HG03442 (cell line): ENCODE measurements around the gene ZC3HAV1.
"Not testable (repeated sequence)": the region's sequence is repeated elsewhere in the genome, so short reads cannot be mapped to it uniquely, and the experiment has no call there.

Experiments used
- ATAC-seq: cut with Tn5 transposase; IDR thresholded peaks from one replicate; pipeline ENCODE4 v1.9.1; 2021; ENCODE audit warnings: mild to moderate bottlenecking, moderate library complexity; ENCODE audit not compliant: unreplicated experiment

The ZC3HAV1 gene

DNA sequence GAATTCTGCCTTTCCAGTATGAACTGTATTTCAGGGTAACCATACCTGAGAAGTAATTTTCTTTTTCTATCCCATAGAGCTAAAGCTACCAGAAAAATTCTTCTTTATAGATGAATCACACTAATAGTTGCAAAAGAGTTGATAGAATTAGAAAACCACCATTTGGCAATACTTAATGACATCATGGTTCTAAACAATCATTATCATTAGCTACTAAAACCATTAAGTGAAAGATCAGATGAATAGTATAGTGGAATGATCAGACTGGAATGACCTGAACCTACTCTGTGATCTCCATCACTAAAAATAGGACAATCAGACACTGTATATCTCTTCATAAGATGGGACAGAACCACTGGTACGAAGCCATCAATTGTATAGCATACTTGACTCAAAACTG, 53.8 kb downstream of the ZC3HAV1 start:
- ATAC-seq: no peak

DNA sequence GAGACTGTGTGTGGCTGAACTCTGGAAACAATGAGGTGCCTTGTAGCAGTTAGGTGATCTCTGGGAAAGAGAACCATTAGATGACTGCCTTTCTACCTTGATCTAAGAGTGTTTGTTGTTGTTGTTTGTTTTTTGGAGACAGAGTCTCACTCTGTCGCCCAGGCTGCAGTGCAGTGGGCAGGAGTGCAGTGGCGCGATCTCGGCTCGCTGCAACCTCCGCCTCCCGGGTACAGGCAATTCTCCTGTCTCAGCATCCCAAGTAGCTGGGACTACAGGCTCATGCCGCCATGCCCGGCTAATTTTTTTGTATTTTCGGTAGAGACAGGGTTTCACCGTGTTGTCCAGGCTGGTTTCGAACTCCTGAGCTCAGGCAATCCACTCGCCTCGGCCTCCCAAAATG, 54.9 kb downstream of the ZC3HAV1 start:
- ATAC-seq: not testable (repeated sequence)

DNA sequence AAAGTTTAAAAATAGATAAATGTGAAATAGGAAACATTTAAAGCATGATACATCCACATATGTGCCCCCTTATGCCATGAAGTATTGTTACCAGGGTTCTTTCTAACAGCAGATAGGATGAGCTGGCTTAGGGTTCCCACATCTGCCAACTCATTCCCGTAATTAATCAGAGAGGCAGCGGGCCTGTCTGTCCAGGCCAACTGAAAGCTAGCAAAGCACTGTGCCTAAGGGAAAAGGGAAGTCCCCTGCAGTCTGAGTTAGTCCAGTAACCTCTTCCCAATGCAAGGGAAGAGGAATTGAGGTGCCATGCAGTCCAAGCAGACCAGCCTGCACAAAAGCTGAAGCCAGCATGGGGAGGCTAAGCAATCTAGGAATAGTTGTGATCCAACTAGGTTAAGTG, 55.4 kb downstream of the ZC3HAV1 start:
- no peak for ATAC-seq

DNA sequence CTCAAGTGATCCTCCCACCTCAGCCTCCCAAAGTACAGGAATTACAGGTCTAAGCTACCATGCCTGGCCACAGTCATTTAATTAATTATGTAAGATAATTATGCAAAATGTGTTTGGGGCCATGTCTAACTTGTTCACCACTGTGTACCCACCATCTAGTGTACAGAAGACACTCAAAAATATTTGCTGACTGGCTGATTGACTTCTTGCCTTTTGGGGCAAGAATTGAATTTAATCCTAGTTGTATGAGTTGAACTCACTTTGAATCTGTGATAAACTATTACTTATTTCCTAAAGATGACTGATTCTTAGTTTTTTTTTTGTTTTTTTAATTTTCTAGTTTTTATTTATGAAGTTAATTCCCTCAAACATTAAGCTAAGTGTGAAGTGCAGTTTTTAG, 57.9 kb downstream of the ZC3HAV1 start:
- no peak for ATAC-seq

DNA sequence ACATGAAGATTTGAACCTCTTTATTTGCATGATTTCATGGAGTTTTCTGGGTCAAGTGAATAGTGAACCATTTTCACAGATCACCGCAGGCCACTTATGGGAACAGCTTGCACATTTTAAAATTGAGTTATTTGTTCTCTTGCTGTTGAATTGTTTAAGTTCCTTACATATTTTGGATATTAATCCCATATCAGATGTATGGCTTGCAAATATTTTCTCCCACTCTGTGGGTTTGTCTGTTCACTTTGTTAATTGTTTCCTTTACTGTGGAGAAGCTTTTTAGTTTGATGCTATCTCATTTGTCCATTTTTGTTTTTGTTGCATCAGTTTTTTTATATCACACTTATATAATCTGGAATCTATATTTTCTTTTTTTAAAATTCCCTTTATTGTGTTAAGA, 59.6 kb downstream of the ZC3HAV1 start:
- ATAC-seq: no peak

DNA sequence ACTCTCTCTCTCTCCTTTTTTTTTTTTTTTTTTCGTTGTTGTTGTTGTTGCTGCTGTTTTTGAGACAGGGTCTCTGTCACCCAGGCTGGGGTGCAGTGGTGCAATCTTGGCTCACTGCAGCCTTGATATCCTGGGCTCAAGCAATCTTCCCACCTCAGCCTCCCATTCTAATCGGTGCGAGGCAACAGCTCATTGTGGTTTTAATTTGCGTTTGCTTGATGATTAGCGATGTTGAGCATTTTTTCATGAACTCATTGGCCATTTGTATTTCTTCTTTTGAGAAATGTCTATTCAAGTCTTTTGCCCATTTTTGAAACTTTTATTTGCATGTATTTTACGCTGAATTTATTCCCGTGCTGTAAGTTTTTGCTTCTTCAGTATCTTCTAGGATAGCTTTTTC, 60.4 kb downstream of the ZC3HAV1 start:
- ATAC-seq: no peak

DNA sequence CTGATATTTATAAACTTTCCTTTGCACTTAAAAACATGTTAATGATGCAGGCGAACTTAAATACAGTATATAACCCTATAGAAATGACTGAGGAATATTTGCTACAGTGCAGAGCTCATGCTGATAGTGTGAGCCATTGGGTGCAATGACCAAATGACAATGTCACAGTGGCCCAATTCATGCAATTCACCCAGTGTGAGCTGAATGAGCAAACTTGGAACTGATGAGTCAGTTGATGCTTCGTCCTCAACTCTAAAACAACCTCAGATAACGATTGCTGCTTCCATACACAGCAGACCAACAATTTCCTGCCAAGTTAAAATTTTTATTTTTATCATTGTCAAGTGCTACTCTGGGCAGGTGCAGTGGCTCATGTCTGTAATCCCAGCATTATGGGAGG, 61.5 kb downstream of the ZC3HAV1 start:
- no peak for ATAC-seq

DNA sequence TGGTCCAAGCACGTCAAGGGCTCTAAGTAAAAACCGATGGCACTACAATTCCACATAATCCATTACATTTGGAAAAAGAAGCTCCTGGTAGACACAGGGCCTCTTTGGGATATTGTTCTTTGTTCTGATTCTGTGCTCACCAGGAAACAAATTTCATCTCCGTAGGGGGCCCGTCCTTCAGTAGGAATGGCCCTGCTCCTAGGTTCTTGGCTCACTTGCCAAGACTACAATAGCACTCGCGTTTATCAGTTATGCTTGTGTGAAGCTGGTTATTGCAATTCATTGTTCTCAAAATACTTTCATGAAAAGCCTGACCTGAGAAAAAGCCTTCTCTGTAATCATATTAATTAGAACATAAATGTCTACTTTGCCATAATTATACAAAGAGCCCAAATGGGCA, 63.4 kb downstream of the ZC3HAV1 start:
- no peak for ATAC-seq

DNA sequence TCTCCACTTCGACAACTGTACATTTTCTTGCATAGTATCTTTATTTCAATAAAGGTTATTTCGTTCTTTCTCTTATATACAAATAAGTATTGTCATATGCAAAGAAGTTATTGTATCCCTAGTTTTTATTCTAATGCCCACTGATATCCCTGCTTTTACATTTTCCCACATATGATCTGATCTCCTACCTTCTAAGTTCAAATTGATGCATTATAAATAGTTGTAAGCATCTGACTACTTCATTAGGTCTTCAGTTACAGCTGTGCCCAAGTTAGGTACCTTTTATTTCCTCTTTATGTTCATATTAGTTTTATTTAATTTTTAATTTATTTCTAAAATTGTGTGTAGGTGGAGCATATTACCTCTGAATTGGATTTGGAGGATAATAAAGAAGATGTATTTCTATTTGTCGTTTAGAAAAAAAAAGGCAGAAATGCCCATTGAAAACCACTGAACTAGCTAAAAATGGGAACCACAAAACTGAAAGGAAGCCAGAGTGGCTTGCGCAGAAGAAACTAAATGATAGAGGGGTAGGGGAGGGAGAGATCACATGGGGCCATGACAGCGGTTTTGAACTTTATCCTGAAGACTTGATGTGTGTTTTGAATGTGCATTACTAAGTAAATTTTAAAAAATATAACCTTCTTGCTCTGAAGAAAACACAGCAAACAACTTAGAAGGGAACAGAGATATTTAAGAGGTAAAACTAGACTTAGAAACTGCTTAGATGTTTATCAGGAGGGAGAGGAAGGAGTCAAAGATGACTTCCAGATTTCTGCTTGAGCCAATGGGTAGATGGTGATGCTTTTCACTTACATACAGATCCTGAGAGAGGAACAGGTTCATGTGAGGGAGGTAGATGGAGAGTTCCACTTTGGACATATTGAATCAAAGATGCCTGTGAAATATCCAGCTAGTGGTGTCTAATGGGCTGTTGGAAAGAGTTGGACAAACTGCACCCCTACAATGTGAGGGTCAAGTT, 64.4 kb downstream of the ZC3HAV1 start:
- no peak for ATAC-seq

DNA sequence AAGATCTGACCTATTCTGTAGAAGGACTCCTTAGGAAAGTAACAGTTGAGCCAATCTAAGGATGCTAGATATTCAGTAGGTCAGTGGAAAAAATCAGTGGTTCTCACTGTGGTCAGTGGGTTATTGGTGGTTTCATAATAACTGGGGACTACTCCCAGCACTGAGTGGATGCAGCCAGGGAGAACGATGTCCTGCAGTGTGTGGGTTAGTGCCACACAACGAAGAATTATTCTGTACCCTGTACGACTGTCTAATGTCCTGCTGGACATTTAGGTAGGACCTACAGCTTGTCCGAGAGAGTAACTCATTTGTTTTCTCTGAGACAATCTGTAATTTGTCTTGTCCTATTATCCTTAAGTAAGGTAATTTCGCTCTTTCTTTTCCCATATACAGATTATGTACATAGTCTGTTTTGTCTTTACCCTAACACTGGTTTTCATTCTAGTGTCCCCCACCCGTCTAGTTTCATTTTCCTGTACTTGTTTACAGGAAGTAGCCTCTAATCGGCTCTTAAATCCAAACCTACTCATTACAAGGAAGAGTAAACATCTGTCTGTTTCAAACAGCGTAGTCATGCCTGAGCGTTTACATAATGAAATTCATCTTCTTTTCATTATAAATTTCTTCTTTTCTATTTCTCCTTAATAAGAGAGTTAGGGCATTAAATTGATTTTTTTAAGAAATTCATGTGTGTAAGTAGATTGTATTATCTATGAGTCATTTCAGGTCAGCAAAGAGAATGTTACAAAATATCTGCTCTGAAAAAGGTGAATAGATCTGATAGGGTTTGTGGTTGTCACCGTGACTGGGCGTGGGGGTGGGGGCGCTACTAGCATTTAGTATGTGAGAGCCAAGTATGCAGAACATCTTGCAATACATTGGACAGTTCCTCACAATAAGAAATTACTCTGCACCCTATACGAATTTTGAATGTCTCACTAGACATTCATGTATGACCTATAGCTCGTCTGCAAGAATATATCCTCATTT, 65.4 kb downstream of the ZC3HAV1 start:
- ATAC-seq: no peak

DNA sequence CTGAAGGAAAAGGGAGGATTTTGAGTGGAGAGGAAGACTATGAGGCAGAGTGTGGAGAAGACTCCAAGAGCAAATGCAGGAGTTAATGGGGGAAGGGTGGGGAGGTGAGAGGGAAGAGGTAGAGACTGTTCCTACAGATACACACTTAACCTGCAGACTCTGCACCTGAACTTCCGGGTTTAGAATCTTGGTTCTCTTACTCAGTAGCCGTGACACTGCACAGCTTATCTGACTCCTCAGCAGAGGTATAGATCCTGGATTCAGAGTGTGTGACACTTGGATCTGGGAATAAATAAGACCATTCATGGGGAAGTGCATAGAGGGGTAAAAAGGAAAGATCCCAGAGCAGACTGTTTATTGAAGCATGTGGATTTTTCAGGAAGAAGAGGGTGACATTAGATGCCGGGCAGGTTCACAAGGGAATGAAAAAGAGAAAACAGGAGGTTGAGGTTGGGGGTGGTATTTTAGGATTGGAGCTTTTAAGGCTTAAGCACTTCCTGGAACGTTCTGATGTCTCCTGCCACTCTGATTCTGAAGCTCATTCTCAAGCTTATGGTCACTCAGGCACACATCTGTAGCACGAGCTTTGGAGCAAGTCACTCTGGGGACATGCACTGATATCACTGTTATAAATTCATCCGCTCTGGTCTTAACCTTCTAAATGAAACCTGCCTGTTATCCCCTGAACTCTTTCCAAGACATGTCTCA, 68.0 kb downstream of the ZC3HAV1 start:
- ATAC-seq: no peak

DNA sequence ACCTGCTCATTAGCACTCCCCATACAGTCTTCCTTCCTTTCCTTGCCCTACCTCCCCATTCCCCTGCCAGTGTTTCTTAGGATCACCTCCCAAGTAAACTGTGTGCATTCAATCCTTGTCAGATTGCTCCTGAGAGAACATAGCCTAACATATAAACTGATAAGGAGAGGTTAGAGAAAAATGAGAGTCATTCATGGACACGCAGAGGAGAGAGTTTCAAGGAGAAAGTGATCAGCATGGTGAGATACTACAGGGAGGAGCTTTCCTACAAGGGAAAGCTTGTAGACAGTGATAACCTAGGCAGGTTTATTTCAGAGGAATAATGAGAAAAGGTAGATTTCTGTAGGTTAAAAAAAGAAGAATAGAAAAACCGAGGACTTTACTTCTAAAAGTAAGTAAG, 70.8 kb downstream of the ZC3HAV1 start:
- no peak for ATAC-seq

DNA sequence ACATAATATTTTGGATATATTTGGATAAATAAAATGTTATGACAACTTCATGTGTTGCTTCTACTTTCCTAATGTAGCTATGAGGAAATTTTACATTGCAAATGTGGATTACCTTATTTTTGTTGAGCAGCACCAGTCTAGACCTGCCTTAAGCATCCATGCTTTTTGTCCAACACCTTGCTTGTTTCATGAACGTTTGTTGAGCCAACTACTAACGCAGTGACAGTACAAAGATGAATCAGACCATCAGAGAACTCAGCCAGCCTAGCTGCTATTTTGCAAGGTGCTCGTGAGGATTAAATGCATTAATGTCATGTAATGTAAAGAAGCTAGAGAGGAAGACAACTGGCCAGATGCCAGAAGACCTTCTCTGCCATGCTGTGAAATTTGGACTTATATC, 72.6 kb downstream of the ZC3HAV1 start:
- no peak for ATAC-seq

DNA sequence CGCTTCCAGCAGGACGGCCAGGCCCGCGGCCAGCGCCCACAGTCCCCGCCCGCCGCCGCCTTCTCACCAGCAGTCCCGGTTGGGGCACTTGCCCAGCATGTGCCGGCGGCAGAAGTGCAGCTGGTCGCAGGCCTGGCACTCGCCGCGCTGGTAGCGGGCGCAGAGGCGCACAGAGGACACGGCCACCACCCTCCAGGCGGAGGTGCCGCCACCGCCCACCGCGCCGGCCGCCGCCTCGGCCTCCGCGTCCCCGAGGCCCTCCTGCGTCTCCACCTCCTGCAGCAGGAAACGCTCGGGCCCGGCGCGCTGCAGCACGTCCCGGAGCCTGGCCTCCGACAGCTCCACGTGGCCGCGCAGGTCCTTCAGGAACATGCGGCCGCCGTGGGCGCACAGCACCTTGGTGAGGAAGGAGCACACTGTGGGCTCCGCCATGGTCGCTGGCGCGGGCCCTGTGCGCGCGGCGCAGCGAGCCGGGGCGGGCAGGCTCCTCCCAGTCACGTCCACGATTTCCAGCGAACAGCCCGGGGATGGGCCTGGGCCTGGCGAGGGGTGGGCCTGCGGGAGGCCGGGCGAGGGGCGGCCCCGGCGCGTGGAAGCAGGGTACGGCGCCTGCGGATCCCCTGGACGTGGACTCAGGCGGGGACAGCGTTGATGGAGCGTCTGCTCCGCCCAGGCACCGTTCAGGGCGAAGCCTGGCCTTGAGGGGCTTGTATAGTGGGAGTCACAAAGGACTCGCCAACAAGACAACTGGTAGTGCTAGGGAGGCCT, 73.8 kb downstream of the ZC3HAV1 start, which contains the start of gene ZC3HAV1L:
TSS of gene ZC3HAV1L (minus strand) at position 457 of the 768 bp plus-strand sequence. CDS start at position 432, 25 bp downstream.
- ATAC-seq: peak; percentile 92

DNA sequence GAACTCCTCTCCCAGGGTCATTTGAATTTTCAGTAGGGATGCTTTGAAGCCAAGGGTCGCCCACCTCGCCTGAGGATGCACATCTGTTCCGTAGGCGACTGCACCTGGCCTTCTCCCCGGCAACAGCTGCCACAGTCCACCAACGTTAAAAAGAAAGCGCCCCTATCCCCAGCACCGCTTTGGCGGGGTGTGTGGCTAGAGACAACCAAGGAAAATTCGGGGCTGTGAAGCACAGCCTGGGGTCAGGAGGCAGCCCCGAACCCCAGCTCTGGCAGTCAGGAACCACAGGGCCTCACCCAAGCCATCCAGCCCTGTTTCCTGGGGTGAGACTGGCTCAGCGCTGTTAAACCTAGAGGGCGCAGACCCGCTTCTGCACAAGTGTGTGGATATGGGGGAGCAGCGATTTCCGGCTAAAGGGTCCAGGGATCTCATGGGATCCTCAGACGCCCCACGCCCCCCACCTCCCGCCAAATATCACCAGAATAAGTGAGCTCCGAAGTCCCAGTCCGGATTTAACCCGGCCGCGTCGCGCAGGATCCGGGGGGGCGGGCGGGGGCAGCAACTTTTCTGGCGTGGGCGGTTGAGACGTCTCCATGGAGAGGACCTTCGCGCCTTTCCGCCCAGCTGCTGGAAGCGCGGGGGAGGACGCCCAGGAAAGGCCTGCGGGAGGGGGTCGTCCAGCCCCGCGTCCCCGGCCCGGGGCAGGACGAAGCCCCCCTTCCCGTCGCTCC, 74.5 kb downstream of the ZC3HAV1 start:
- peak; percentile 35 for ATAC-seq

DNA sequence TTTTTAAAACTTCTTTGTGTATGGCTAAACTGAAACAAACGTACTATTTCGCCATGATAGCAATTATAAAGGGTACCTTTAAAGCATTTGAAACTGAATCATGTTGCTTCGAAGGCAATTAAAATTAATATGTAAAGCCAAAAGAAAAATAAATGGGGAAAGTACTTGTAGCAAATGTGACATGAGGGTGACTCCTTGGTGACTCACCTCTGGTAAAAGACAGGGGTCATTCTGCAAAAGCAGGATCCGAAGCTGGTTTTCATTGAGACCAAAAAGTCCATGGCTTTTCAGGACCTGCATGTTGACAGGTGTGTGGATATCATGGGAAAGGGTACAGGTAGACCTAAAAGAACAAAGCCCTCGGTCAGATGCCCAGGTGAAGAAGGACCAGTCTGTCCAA, 75.2 kb downstream of the ZC3HAV1 start:
- ATAC-seq: no peak

DNA sequence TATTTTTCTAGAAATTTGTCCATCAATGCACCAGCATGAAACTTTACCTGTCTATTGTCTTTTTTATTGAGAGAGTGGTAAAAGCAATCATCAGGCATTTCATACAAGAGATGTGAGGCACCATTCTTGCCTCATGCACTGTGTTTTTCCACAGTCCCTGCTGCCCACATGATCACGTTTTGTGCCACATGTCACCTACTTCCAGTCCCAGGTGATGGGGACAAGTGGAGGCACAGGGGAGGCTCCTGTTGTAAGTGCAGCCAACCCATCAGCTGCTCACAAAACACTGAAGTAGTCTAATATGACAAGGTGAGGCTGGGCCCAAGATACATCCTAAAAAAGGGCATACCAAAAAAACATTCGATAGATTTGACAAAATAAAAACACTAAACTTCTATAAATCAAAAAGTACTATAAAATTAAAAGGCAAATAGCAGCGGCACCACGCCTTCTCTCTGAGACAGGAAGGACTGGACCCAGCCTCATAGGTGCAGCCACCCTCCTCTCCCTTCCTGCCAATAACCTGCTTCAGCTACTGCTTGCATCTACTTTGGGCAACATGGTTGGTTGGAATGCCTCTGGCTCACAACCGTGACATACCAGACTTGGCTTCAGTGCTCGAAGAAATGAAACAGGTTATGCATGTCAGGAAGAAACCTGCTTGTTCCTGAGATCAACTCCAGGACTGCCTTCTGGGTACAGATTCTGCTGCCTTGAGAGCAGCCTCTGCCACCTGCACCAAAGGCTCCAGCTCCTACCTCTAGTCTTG, 76.0 kb downstream of the ZC3HAV1 start:
- ATAC-seq: no peak

DNA sequence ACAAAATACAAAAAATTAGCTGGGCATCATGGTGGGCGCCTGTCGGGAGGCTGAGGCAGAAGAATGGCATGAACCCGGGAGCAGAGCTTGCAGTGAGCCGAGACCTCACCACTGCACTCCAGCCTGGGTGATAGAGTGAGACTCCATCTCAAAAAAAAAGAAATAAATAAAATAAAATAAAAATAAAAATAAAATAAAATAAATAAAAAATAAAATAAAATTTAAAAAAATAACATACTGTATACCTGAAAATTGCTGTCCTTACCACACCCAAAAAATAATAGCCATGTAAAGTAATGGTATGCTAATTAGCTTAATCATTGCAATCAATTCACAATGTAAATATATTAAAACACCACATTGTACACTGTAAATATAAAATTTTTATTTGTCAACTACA, 77.0 kb downstream of the ZC3HAV1 start:
- ATAC-seq: no peak

DNA sequence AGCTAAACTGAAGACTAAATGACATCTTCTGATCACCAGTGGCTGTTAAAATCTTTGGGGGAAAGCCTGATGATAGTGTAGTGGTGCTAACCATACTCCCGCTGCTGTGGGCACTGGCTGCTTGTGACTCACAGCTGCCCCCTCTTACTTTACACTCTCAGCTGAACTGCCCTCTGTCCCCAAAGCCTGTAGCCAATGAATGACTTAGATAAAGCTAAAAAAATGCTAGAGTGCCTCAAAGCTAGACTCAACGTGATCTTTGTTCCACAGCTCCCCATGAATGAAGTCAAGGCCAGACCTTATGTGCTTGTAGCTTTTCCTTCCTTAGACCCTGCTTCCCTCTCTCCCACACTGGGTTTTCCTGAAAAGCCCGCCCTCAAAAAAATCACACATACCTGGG, 80.2 kb downstream of the ZC3HAV1 start:
- ATAC-seq: no peak
